Progenitor cell of endocrine pancreas (in vitro differentiated cells): ENCODE data around the gene OVOL1. TPM values are rescaled to one million over a fixed set of nuclear protein-coding genes. Genes with fewer than 3 reads are reported as not detected.

ENCODE experiments used
- DNase-seq: peaks from one replicate; pipeline ENCODE4 v3.0.0; 2021; ENCODE audit warnings: low spot score; ENCODE audit not compliant: unreplicated experiment
- H3K27ac Mint-ChIP-seq: 2 replicates; pipeline ENCODE4 v1.8.0; 2021; ENCODE audit warnings: mild to moderate bottlenecking, moderate library complexity, mixed read lengths
- H3K27me3 Mint-ChIP-seq: 2 replicates; pipeline ENCODE4 v1.8.0; 2021; ENCODE audit warnings: mixed read lengths
- H3K36me3 Mint-ChIP-seq: 2 replicates; pipeline ENCODE4 v1.8.0; 2022; ENCODE audit warnings: mixed read lengths; ENCODE audit not compliant: insufficient read depth
- H3K4me1 Mint-ChIP-seq: 2 replicates; pipeline ENCODE4 v1.8.0; 2021; ENCODE audit warnings: low read depth, mixed read lengths
- H3K4me3 Mint-ChIP-seq: 2 replicates; pipeline ENCODE4 v1.8.0; 2021; ENCODE audit warnings: low read depth, mild to moderate bottlenecking, moderate library complexity, mixed read lengths
- H3K9me3 Mint-ChIP-seq: 2 replicates; pipeline ENCODE4 v1.8.0; 2021; ENCODE audit warnings: low read depth, mixed read lengths
- CTCF ChIP-seq: fragments of 200-600 bp; sonication (generic); IDR thresholded peaks from one replicate; pipeline ENCODE4 v1.5.0; 2021; ENCODE audit warnings: antibody characterized with exemption, mild to moderate bottlenecking; ENCODE audit not compliant: unreplicated experiment
- total RNA-seq: library from RNA; stranded (reverse); gene quantifications from 2 replicates; pipeline ENCODE4 v1.2.1, GENCODE V29; 2021

Gene OVOL1
- total RNA-seq, 1 donor from 2014 or later = 12.7 TPM

- Mint-ChIP-seq H3K4me3 (peak overlapping the region; percentile 29), H3K27ac (no peak overlapping the region), H3K4me1 (peaks cover 8% of the 10 kb centered on the region), H3K9me3 (no peaks in the 10 kb centered on the region), H3K36me3 (no peaks in the 10 kb centered on the region), H3K27me3 (peaks cover 27% of the 10 kb centered on the region)
- peak; percentile 47 for TF ChIP-seq CTCF
- peak; percentile 49 for DNase-seq
Observed at GRCh38 chr11:65781152-65781961, 5.5 kb upstream of the OVOL1 start.

GRCh38 chr11:65781962-65782815 is 4.7 kb upstream of the OVOL1 start:
- Mint-ChIP-seq H3K9me3 (no peaks in the 10 kb centered on the region), H3K27ac (no peak overlapping the region), H3K4me3 (no peak overlapping the region), H3K4me1 (peaks cover 8% of the 10 kb centered on the region), H3K36me3 (no peaks in the 10 kb centered on the region), H3K27me3 (peaks cover 27% of the 10 kb centered on the region)
- TF ChIP-seq CTCF = no peak
- no peak for DNase-seq

- TF ChIP-seq CTCF = no peak
- H3K9me3 Mint-ChIP-seq = no peaks in the 10 kb centered on the region
- no peak for DNase-seq
- no peaks in the 10 kb centered on the region for H3K36me3 Mint-ChIP-seq
- H3K4me1 Mint-ChIP-seq = peaks cover 8% of the 10 kb centered on the region
- peak overlapping the region; percentile 17 for H3K4me3 Mint-ChIP-seq
- peaks cover 27% of the 10 kb centered on the region for H3K27me3 Mint-ChIP-seq
- H3K27ac Mint-ChIP-seq = peak overlapping the region; percentile 7
Observed at GRCh38 chr11:65782816-65783228, 4.0 kb upstream of the OVOL1 start.

DNA sequence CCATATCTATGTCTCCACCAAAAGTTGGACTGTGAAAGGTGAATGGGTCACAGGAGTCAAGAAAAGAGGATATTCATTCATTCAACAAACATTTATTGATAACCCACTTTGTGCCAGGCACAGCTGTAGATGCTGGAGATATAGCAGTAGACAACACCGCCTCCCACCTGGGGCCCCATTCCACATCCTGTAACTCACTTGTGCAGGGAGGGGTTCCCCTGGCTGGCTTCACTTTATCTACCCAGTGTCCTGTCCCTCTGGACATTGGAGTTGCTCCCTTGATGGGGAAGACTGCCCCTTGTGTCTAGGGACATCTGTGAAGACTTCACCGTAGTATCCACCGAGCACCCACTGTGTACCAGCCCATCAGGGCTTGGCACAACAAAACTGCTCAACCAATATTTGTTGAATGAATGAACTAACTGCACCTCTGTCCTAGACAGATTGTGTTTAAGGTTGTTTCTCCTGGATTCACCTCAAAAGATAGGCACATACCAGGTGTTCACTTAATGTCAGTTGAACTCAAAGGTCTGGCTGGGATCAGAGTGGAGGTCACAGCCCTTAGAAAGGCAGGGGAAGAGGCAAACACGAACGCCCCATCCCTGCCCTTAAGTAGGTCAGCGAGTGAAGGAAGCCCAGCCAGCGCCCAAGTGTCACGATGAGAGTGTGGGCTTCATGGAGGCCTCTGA is 1.4 kb upstream of the OVOL1 start:
- peak overlapping the region; percentile 92 for H3K27ac Mint-ChIP-seq
- peak overlapping the region; percentile 66 for H3K4me3 Mint-ChIP-seq
- peaks cover 22% of the 10 kb centered on the region for H3K4me1 Mint-ChIP-seq
- no peak for TF ChIP-seq CTCF
- no peaks in the 10 kb centered on the region for H3K9me3 Mint-ChIP-seq
- no peak for DNase-seq
- peaks cover 27% of the 10 kb centered on the region for H3K27me3 Mint-ChIP-seq
- no peaks in the 10 kb centered on the region for H3K36me3 Mint-ChIP-seq
